H9 (cell line): ENCODE results near the gene ZNF142. TPM values are rescaled to one million over a fixed set of nuclear protein-coding genes. Genes with fewer than 3 reads are reported as not detected.

Source experiments
- DNase-seq: peaks from one replicate; pipeline ENCODE4 v3.0.0-alpha.2; 2017
- H2AFZ ChIP-seq: one replicate; pipeline ENCODE4 v1.6.1; 2013; ENCODE audit warnings: mild to moderate bottlenecking, low read length, control low read depth, moderate library complexity
- H2AK5ac ChIP-seq: 2 replicates; pipeline ENCODE4 v1.6.1; 2013; ENCODE audit warnings: low read length, control low read depth, mixed read lengths; ENCODE audit not compliant: insufficient read length
- H2BK120ac ChIP-seq: one replicate; pipeline ENCODE4 v1.6.1; 2013; ENCODE audit warnings: low read depth, mild to moderate bottlenecking, low read length, control low read depth, inconsistent platforms; ENCODE audit not compliant: poor library complexity, severe bottlenecking
- H2BK12ac ChIP-seq: 2 replicates; pipeline ENCODE4 v1.6.1; 2013; ENCODE audit warnings: low read length, control low read depth, mixed read lengths, low read depth; ENCODE audit not compliant: insufficient read length
- H2BK15ac ChIP-seq: 2 replicates; pipeline ENCODE4 v1.6.1; 2013; ENCODE audit warnings: low read depth, low read length, control low read depth
- H2BK20ac ChIP-seq: one replicate; pipeline ENCODE4 v1.6.1; 2013; ENCODE audit warnings: low read depth, mild to moderate bottlenecking, low read length, control low read depth, inconsistent platforms; ENCODE audit not compliant: poor library complexity, severe bottlenecking
- H2BK5ac ChIP-seq: 2 replicates; pipeline ENCODE4 v1.6.1; 2013; ENCODE audit warnings: low read length, control low read depth, mixed read lengths; ENCODE audit not compliant: insufficient read length
- H3K14ac ChIP-seq: 2 replicates; pipeline ENCODE4 v1.6.1; 2013; ENCODE audit warnings: low read length, control low read depth; ENCODE audit not compliant: insufficient read depth
- H3K18ac ChIP-seq: 2 replicates; pipeline ENCODE4 v1.6.1; 2013; ENCODE audit warnings: low read depth, mild to moderate bottlenecking, mixed read lengths, low read length, control low read depth; ENCODE audit not compliant: insufficient read length
- H3K23ac ChIP-seq: 2 replicates; pipeline ENCODE4 v1.6.1; 2013; ENCODE audit warnings: low read length, control low read depth, mixed read lengths, low read depth; ENCODE audit not compliant: insufficient read length
- H3K23me2 ChIP-seq: 2 replicates; pipeline ENCODE4 v1.6.1; 2013; ENCODE audit warnings: low read depth, mild to moderate bottlenecking, mixed read lengths, low read length, control low read depth; ENCODE audit not compliant: insufficient read length, poor library complexity, severe bottlenecking
- H3K27ac ChIP-seq: 2 replicates; pipeline ENCODE4 v1.5.1; 2013; ENCODE audit warnings: low read length, control low read depth, mixed read lengths, low read depth; ENCODE audit not compliant: insufficient read length
- H3K27me3 ChIP-seq: 2 replicates; pipeline ENCODE4 v1.6.1; 2013; ENCODE audit warnings: low read length, control low read depth, inconsistent platforms; ENCODE audit not compliant: insufficient read depth
- H3K4ac ChIP-seq: 2 replicates; pipeline ENCODE4 v1.6.1; 2013; ENCODE audit warnings: low read depth, mild to moderate bottlenecking, control low read depth, inconsistent platforms, low read length, moderate library complexity
- H3K4me1 ChIP-seq: 2 replicates; pipeline ENCODE4 v1.6.1; 2013; ENCODE audit warnings: low read length, control low read depth, inconsistent platforms; ENCODE audit not compliant: insufficient read depth
- H3K4me2 ChIP-seq: 2 replicates; pipeline ENCODE4 v1.6.1; 2013; ENCODE audit warnings: low read length, control low read depth, mixed read lengths; ENCODE audit not compliant: insufficient read length, insufficient read depth
- H3K56ac ChIP-seq: 2 replicates; pipeline ENCODE4 v1.6.1; 2013; ENCODE audit warnings: low read depth, mild to moderate bottlenecking, mixed read lengths, low read length, control low read depth; ENCODE audit not compliant: insufficient read length
- H3K79me1 ChIP-seq: 2 replicates; pipeline ENCODE4 v1.6.1; 2013; ENCODE audit warnings: low read depth, mild to moderate bottlenecking, moderate library complexity, low read length, control low read depth, inconsistent platforms; ENCODE audit not compliant: insufficient read depth, poor library complexity, severe bottlenecking
- H3K79me2 ChIP-seq: 2 replicates; pipeline ENCODE4 v1.6.1; 2013; ENCODE audit warnings: low read length, control low read depth, inconsistent platforms; ENCODE audit not compliant: insufficient read depth
- H3K9ac ChIP-seq: 2 replicates; pipeline ENCODE4 v1.6.1; 2013; ENCODE audit warnings: low read length, control low read depth, mixed read lengths; ENCODE audit not compliant: insufficient read length; ENCODE audit errors: extremely low read depth
- H3K9me3 ChIP-seq: one replicate; pipeline ENCODE4 v1.6.1; 2013; ENCODE audit warnings: low read depth, low read length, inconsistent platforms; ENCODE audit not compliant: control insufficient read depth
- H3T11ph ChIP-seq: one replicate; pipeline ENCODE4 v1.6.1; 2013; ENCODE audit warnings: mild to moderate bottlenecking, low read length, control low read depth, inconsistent platforms
- H4K20me1 ChIP-seq: one replicate; pipeline ENCODE4 v1.6.1; 2013; ENCODE audit not compliant: control insufficient read depth, insufficient read length, insufficient read depth
- H4K5ac ChIP-seq: 2 replicates; pipeline ENCODE4 v1.6.1; 2013; ENCODE audit warnings: low read depth, mild to moderate bottlenecking, mixed read lengths, low read length, control low read depth; ENCODE audit not compliant: insufficient read length
- H4K8ac ChIP-seq: replicated peaks from 2 replicates; pipeline ENCODE4 v1.6.1; 2013; ENCODE audit warnings: low read length, control low read depth, mixed read lengths, low read depth; ENCODE audit not compliant: insufficient read length
- H4K91ac ChIP-seq: 2 replicates; pipeline ENCODE4 v1.6.1; 2013; ENCODE audit warnings: low read depth, mild to moderate bottlenecking, moderate library complexity, mixed read lengths, low read length, control low read depth; ENCODE audit not compliant: insufficient read length
- H3K27ac Mint-ChIP-seq, 3 experiments: 2 replicates in 2 of 3; 3 replicates in 1 of 3; pipeline ENCODE4 v1.8.0; 2020 to 2021; ENCODE audit warnings: mixed read lengths in 3 of 3, mild to moderate bottlenecking in 1 of 3, moderate library complexity in 1 of 3
- H3K27me3 Mint-ChIP-seq: 2 replicates; pipeline ENCODE4 v1.8.0; 2021; ENCODE audit warnings: low read depth, mild to moderate bottlenecking, moderate library complexity, mixed read lengths
- H3K36me3 Mint-ChIP-seq, 3 experiments: 2 replicates in 2 of 3; 3 replicates in 1 of 3; pipeline ENCODE4 v1.8.0; 2020 to 2021; ENCODE audit warnings: low read depth in 3 of 3, mixed read lengths in 3 of 3; ENCODE audit not compliant: insufficient read depth in 1 of 3
- H3K4me1 Mint-ChIP-seq, 2 experiments: 2 replicates each; pipeline ENCODE4 v1.8.0; 2020; ENCODE audit warnings: mixed read lengths in 2 of 2
- H3K4me3 Mint-ChIP-seq, 2 experiments: 2 replicates in 1 of 2; 3 replicates in 1 of 2; pipeline ENCODE4 v1.8.0; 2020 to 2021; ENCODE audit warnings: mild to moderate bottlenecking in 2 of 2, mixed read lengths in 2 of 2, moderate library complexity in 1 of 2
- H3K9me3 Mint-ChIP-seq, 2 experiments: 2 replicates in 1 of 2; 3 replicates in 1 of 2; pipeline ENCODE4 v1.8.0; 2020; ENCODE audit warnings: mild to moderate bottlenecking in 2 of 2, mixed read lengths in 2 of 2, moderate library complexity in 1 of 2
- CTCF ChIP-seq: fragments of 200-600 bp; sonication (generic); conservative IDR thresholded peaks from 3 replicates; pipeline ENCODE4 v1.8.0; 2021; ENCODE audit warnings: antibody characterized with exemption, mild to moderate bottlenecking
- WGBS: extraction: QIAGEN DNeasy Blood & Tissue Kit; methylation state at CpG from one replicate; pipeline ENCODE4 v1.1.7; 2013; ENCODE audit warnings: missing lambda C conversion rate, low lambda C conversion rate, mixed read lengths; ENCODE audit not compliant: insufficient read length; ENCODE audit errors: extremely low coverage; 5-methylcytosine and 5-hydroxymethylcytosine counted together
- total RNA-seq: library from RNA; stranded (reverse); gene quantifications from 2 replicates; pipeline ENCODE4 v1.2.1, GENCODE V29; 2021

ZNF142 gene
- total RNA-seq, 1 experiment from 2014 or later = 43.4 TPM

- no CpG with 5 or more reads among the region's 10 CpGs for whole genome bisulfite sequencing
- H3K36me3 Mint-ChIP-seq = peaks cover 34 to 60% (median 52%) of the 10 kb centered on the region in 3 experiments
- H3K27ac Mint-ChIP-seq = no peak overlapping the region
Measured at GRCh38 chr2:218662827-218663226, 3.4 kb upstream of the ZNF142 start.

More at GRCh38 chr2:218662827-218663226, 3.4 kb upstream of the ZNF142 start:
- H4K5ac ChIP-seq = no peak overlapping the region
- Mint-ChIP-seq H3K9me3 (no peaks in the 10 kb centered on the region), H3K4me1 (peaks cover 11 to 12% of the 10 kb centered on the region in 2 experiments), H3K27me3 (no peaks in the 10 kb centered on the region), H3K4me3 (no peak overlapping the region)
- H3T11ph ChIP-seq = no peak overlapping the region
- DNase-seq = no peak
- H3K4ac ChIP-seq = no peak overlapping the region
- H2BK5ac ChIP-seq = no peak overlapping the region
- no peak overlapping the region for H3K4me2 ChIP-seq
- no peak overlapping the region for H3K56ac ChIP-seq
- H2BK120ac ChIP-seq = no peak overlapping the region
- H4K8ac ChIP-seq = no peak overlapping the region
- no peak overlapping the region for H3K9ac ChIP-seq
- H3K23ac ChIP-seq = no peak overlapping the region
- H2AK5ac ChIP-seq = no peak overlapping the region
- no peak overlapping the region for H3K27ac ChIP-seq
- H2AFZ ChIP-seq = no peak overlapping the region
- H3K4me1 ChIP-seq = peaks cover 2% of the 10 kb centered on the region; the same call in 1 of the 2 replicates
- H3K9me3 ChIP-seq = no peaks in the 10 kb centered on the region
- H3K18ac ChIP-seq = no peak overlapping the region
- H2BK20ac ChIP-seq = no peak overlapping the region
- no peak overlapping the region for H2BK12ac ChIP-seq
- peaks cover 11% of the 10 kb centered on the region for H3K23me2 ChIP-seq
- no peaks in the 10 kb centered on the region for H3K27me3 ChIP-seq
- H3K79me1 ChIP-seq = no peaks in the 10 kb centered on the region
- no peak overlapping the region for H4K91ac ChIP-seq
- H3K14ac ChIP-seq = no peak overlapping the region
- H2BK15ac ChIP-seq = no peak overlapping the region
- no peak for TF ChIP-seq CTCF
- no peaks in the 10 kb centered on the region for H4K20me1 ChIP-seq
- no peaks in the 10 kb centered on the region for H3K79me2 ChIP-seq
